IMR-90 (cell line): Measurements from ENCODE around the gene SCML2.

Source experiments
- BHLHE40 ChIP-seq: fragments of 150-350 bp; IDR thresholded peaks from 2 replicates; pipeline ENCODE4 v1.6.1; 2016; ENCODE audit warnings: mild to moderate bottlenecking, low read depth, low read length
- CEBPB ChIP-seq: IDR thresholded peaks from 2 replicates; pipeline ENCODE4 v1.6.1; 2012; ENCODE audit warnings: low read depth, low read length, improper control_type of control experiment
- CHD1 ChIP-seq: IDR thresholded peaks from 2 replicates; pipeline ENCODE4 v1.6.1; 2012; ENCODE audit warnings: low read depth, low read length, improper control_type of control experiment
- FOS ChIP-seq: fragments of 150-350 bp; IDR thresholded peaks from 2 replicates; pipeline ENCODE4 v1.6.1; 2016; ENCODE audit warnings: low read depth, low read length
- MAZ ChIP-seq: IDR thresholded peaks from 2 replicates; pipeline ENCODE4 v1.6.1; 2012; ENCODE audit warnings: low read depth, mild to moderate bottlenecking, low read length, improper control_type of control experiment, moderate library complexity, borderline replicate concordance
- MXI1 ChIP-seq: IDR thresholded peaks from 2 replicates; pipeline ENCODE4 v1.6.1; 2012; ENCODE audit warnings: low read depth, mild to moderate bottlenecking, low read length, moderate library complexity, borderline replicate concordance
- NFE2L2 ChIP-seq: fragments of 150-350 bp; IDR thresholded peaks from 2 replicates; pipeline ENCODE4 v1.6.1; 2016; ENCODE audit warnings: low read depth, mild to moderate bottlenecking, low read length
- POLR2A ChIP-seq: IDR thresholded peaks from 2 replicates; pipeline ENCODE4 v1.6.1; 2012; ENCODE audit warnings: mild to moderate bottlenecking, low read depth, low read length
- RAD21 ChIP-seq: IDR thresholded peaks from 2 replicates; pipeline ENCODE4 v1.6.1; 2012; ENCODE audit warnings: low read length, improper control_type of control experiment
- RCOR1 ChIP-seq: IDR thresholded peaks from 2 replicates; pipeline ENCODE4 v1.6.1; 2012; ENCODE audit warnings: mild to moderate bottlenecking, low read length, improper control_type of control experiment; ENCODE audit not compliant: insufficient replicate concordance
- RFX5 ChIP-seq: IDR thresholded peaks from 2 replicates; pipeline ENCODE4 v1.8.0; 2012; ENCODE audit warnings: low read depth, mild to moderate bottlenecking, low read length, moderate library complexity
- SMC3 ChIP-seq: fragments of 150-350 bp; IDR thresholded peaks from 2 replicates; pipeline ENCODE4 v1.6.1; 2016; ENCODE audit warnings: low read depth, mild to moderate bottlenecking, antibody characterized with exemption, low read length, moderate library complexity
- TF ChIP-seq, protein P1 (sequence below): conservative IDR thresholded peaks from 2 replicates; pipeline ENCODE4 v1.5.1; 2012; ENCODE audit warnings: mild to moderate bottlenecking, low read depth, low read length, improper control_type of control experiment
- TF ChIP-seq, protein P2 (sequence below): fragments of 150-350 bp; IDR thresholded peaks from 2 replicates; pipeline ENCODE4 v1.6.1; 2017; ENCODE audit warnings: mild to moderate bottlenecking, antibody characterized with exemption, low read length, low read depth

DNA sequence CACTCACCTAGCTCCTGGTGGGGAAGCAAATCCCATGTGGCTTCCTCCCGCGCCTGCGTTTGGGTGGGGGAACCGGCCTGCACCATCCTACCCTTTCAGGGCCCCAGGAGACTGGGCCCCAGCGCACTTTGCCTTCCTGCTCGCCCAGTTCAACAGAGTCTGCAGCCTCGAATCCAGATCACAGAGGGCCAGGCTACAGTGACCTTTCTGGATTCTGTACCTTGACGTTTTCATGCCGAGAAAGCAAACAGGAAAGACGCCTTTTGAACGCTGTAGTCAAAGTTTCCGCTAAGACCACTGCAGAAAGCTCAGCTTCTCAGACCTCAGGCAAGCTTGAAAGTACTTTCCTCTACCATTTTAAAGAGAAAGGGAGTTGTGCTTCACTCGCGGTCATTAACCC, 126.4 kb downstream of the SCML2 start:
- TF ChIP-seq, protein P1, sequence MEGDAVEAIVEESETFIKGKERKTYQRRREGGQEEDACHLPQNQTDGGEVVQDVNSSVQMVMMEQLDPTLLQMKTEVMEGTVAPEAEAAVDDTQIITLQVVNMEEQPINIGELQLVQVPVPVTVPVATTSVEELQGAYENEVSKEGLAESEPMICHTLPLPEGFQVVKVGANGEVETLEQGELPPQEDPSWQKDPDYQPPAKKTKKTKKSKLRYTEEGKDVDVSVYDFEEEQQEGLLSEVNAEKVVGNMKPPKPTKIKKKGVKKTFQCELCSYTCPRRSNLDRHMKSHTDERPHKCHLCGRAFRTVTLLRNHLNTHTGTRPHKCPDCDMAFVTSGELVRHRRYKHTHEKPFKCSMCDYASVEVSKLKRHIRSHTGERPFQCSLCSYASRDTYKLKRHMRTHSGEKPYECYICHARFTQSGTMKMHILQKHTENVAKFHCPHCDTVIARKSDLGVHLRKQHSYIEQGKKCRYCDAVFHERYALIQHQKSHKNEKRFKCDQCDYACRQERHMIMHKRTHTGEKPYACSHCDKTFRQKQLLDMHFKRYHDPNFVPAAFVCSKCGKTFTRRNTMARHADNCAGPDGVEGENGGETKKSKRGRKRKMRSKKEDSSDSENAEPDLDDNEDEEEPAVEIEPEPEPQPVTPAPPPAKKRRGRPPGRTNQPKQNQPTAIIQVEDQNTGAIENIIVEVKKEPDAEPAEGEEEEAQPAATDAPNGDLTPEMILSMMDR: no peak
- TF ChIP-seq RAD21 (no peak), POLR2A (no peak), RCOR1 (no peak), SMC3 (no peak), CEBPB (no peak), CHD1 (no peak), MXI1 (no peak), RFX5 (no peak), BHLHE40 (no peak), MAZ (no peak), FOS (no peak), NFE2L2 (no peak)
- TF ChIP-seq, protein P2, sequence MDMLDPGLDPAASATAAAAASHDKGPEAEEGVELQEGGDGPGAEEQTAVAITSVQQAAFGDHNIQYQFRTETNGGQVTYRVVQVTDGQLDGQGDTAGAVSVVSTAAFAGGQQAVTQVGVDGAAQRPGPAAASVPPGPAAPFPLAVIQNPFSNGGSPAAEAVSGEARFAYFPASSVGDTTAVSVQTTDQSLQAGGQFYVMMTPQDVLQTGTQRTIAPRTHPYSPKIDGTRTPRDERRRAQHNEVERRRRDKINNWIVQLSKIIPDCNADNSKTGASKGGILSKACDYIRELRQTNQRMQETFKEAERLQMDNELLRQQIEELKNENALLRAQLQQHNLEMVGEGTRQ: no peak
